WTC11 (cell line): ENCODE measurements around the gene ZNF860. TPM values are rescaled to one million over a fixed set of nuclear protein-coding genes. Genes with fewer than 3 reads are reported as not detected.
"Not testable (repeated sequence)": the region's sequence is repeated elsewhere in the genome, so short reads cannot be mapped to it uniquely, and the experiment has no call there.

Experiments
- ATAC-seq: fragments of 200-7000 bp; cut with Tn5 transposase; 2 replicates; pipeline ENCODE4 v1.10.0; 2021; ENCODE audit warnings: mild to moderate bottlenecking, moderate library complexity
- CTCF ChIA-PET: fragments of 300-600 bp; sonication (Branson Sonifier 250); formaldehyde crosslinking; loops from one replicate; lab custom pipeline; 2021; ENCODE audit warnings: antibody characterized with exemption; lab: Charles Lee
- POLR2A ChIA-PET: fragments of 350-600 bp; sonication (Branson Sonifier 250); formaldehyde crosslinking; loops from one replicate; lab custom pipeline; 2021; ENCODE audit warnings: antibody characterized with exemption; lab: Charles Lee
- DNase-seq: peaks from one replicate; pipeline ENCODE4 v3.0.0; 2021; ENCODE audit warnings: low spot score
- H3K27ac Mint-ChIP-seq: 2 replicates; pipeline ENCODE4 v1.8.0; 2021; ENCODE audit warnings: mixed read lengths
- H3K27me3 Mint-ChIP-seq: 2 replicates; pipeline ENCODE4 v1.8.0; 2021; ENCODE audit warnings: low read depth, mild to moderate bottlenecking, moderate library complexity, mixed read lengths
- H3K36me3 Mint-ChIP-seq: 2 replicates; pipeline ENCODE4 v1.8.0; 2021; ENCODE audit warnings: mixed read lengths
- H3K4me1 Mint-ChIP-seq: 2 replicates; pipeline ENCODE4 v1.8.0; 2022; ENCODE audit warnings: mixed read lengths
- H3K4me3 Mint-ChIP-seq: 2 replicates; pipeline ENCODE4 v1.8.0; 2021; ENCODE audit warnings: mild to moderate bottlenecking, moderate library complexity, mixed read lengths
- H3K9me3 Mint-ChIP-seq: 2 replicates; pipeline ENCODE4 v1.8.0; 2021; ENCODE audit warnings: mixed read lengths
- CTCF ChIP-seq: fragments of 200-600 bp; IDR thresholded peaks from 2 replicates; pipeline ENCODE4 v1.8.0; 2022; ENCODE audit warnings: antibody characterized with exemption
- IRF2 ChIP-seq: sonication (generic); formaldehyde crosslinking; IDR thresholded peaks from 2 replicates; pipeline ENCODE4 v1.8.0; 2022; ENCODE audit warnings: low read depth, missing genetic modification reagents, borderline replicate concordance
- NFATC4 ChIP-seq: fragments of 250-450 bp; sonication (Bioruptor Pico); IDR thresholded peaks from 2 replicates; pipeline ENCODE4 v1.9.0; 2021; ENCODE audit warnings: mild to moderate bottlenecking
- TCF7 ChIP-seq: sonication (generic); formaldehyde crosslinking; IDR thresholded peaks from 2 replicates; pipeline ENCODE4 v1.8.0; 2022; ENCODE audit warnings: mild to moderate bottlenecking, low read depth, missing genetic modification reagents, moderate library complexity
- total RNA-seq: library from RNA; stranded (reverse); gene quantifications from 3 replicates; pipeline ENCODE4 v1.2.3, GENCODE V29; 2021
- TF ChIP-seq, protein P1 (sequence below): sonication (generic); formaldehyde crosslinking; IDR thresholded peaks from 2 replicates; pipeline ENCODE4 v1.8.1; 2023; ENCODE audit warnings: mild to moderate bottlenecking, missing genetic modification reagents
- TF ChIP-seq, protein P2 (sequence below): sonication (generic); formaldehyde crosslinking; IDR thresholded peaks from 2 replicates; pipeline ENCODE4 v1.8.0; 2022; ENCODE audit warnings: mild to moderate bottlenecking, missing genetic modification reagents
- TF ChIP-seq, protein P3 (sequence below): sonication (generic); formaldehyde crosslinking; IDR thresholded peaks from 2 replicates; pipeline ENCODE4 v1.8.1; 2022; ENCODE audit warnings: low read depth, missing genetic modification reagents, borderline replicate concordance

ZNF860 gene
- total RNA-seq, 1 experiment from 2014 or later = 6.5 TPM

DNA sequence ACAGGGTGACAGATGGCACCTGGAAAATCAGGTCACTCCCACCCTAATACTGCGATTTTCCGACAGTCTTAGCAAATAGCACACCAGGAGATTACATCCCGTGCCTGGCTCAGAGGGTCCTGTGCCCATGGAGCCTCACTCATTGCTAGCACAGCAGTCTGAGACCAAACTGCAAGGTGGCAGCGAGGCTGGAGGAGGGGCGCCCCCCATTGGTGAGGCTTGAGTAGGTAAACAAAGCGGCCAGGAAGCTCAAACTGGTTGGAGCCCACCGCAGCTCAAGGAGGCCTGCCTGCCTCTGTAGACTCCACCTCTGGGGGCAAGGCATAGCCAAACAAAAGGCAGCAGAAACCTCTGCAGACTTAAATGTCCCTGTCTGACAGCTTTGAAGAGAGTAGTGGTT is 29.1 kb downstream of the ZNF860 start:
- H3K27me3 Mint-ChIP-seq, POLR2A ChIA-PET, H3K4me1 Mint-ChIP-seq, ATAC-seq, H3K4me3 Mint-ChIP-seq, H3K27ac Mint-ChIP-seq: not testable (repeated sequence)
- DNase-seq = peak; percentile 41
- Mint-ChIP-seq H3K9me3 (peaks cover 43% of the 10 kb centered on the region), H3K36me3 (peaks cover 28% of the 10 kb centered on the region)
- CTCF ChIA-PET = interaction anchor here (0.6 to 2.0 kb wide), 2 partner anchors 8 to 194 kb away, joined by 3 to 6 read pairs; no protein-coding TSS in a partner anchor

- POLR2A ChIA-PET, H3K4me3 Mint-ChIP-seq, DNase-seq, ATAC-seq, CTCF ChIA-PET, H3K27ac Mint-ChIP-seq, H3K27me3 Mint-ChIP-seq, H3K4me1 Mint-ChIP-seq: not testable (repeated sequence)
- Mint-ChIP-seq H3K36me3 (peaks cover 19% of the 10 kb centered on the region), H3K9me3 (peaks cover 36% of the 10 kb centered on the region)
Observed at GRCh38 chr3:32015638-32016037, 34.1 kb downstream of the ZNF860 start.

DNA sequence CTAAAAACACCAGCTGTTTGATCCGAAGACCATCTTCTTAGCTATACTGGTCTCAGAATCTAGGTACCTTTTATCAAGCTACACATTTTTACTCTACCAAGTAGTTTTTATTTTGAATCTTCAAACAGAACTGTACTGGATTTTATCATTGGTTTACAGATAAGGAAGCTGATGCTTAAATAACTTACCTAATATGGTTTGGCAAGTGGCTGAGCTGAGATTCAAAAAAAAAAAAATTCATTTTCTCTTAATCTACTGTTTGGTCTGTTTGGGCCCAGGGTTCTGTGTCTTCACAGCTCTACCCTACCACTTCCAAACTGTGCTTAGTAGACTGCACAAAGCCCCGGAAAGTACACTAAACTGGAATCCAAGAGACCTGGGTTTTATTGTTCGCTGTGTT is 35.7 kb downstream of the ZNF860 start:
- H3K9me3 Mint-ChIP-seq = peaks cover 25% of the 10 kb centered on the region
- ATAC-seq = no peak

DNA sequence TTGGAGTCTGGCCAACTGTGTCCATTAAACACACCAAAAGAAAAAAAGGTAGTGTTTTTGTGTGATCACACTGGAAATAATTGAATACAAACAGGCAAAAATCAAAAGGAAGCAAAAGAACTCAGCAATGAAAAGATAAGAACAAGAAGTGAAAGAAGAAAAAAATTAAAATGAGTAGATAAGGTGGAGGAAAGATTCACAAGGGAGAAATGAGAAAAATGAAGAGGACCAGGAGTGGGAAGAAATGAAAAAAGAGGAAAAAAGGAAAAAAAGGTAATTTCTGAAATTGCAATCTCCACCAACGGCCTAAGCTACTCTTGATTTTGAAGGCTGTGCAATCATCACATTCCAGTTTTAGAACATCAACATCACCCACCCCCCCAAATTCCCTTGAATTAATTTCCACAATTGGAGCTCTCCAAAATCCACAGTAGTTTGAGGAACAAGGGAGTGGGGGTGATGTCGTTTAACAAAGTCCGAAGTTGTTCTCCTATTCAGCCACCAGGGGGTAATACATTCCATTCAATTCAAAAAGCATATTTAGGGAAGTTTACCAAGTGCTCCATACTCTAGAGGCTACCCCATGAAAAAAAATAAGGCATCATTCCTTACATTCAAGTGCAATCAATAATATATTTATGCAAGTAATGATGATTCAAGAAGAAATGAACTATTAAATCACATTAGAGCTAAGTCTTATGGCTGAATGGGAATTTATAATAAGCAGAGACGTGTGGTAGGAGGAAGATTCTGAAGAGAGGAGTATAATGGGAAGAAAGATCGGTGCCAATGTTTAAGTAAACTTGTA is 37.4 kb downstream of the ZNF860 start:
- Mint-ChIP-seq H3K27me3 (no peaks in the 10 kb centered on the region; the same call in none of the 2 replicates), H3K36me3 (no peaks in the 10 kb centered on the region), H3K4me3 (no peak overlapping the region), H3K4me1 (peaks cover 6% of the 10 kb centered on the region), H3K27ac (no peak overlapping the region; the same call in 1 of the 2 replicates)
- POLR2A ChIA-PET = no interaction called here
- CTCF ChIA-PET = interaction anchor here (0.6 to 3.1 kb wide), 18 partner anchors 9 to 960 kb away, joined by 3 to 16 read pairs (median 4); partner anchors contain the start of genes OSBPL10 and ZNF860
- TF ChIP-seq CTCF = peak; percentile 77
- TF ChIP-seq IRF2 (CRISPR knock-in tag) = no peak
- TF ChIP-seq, protein P1, sequence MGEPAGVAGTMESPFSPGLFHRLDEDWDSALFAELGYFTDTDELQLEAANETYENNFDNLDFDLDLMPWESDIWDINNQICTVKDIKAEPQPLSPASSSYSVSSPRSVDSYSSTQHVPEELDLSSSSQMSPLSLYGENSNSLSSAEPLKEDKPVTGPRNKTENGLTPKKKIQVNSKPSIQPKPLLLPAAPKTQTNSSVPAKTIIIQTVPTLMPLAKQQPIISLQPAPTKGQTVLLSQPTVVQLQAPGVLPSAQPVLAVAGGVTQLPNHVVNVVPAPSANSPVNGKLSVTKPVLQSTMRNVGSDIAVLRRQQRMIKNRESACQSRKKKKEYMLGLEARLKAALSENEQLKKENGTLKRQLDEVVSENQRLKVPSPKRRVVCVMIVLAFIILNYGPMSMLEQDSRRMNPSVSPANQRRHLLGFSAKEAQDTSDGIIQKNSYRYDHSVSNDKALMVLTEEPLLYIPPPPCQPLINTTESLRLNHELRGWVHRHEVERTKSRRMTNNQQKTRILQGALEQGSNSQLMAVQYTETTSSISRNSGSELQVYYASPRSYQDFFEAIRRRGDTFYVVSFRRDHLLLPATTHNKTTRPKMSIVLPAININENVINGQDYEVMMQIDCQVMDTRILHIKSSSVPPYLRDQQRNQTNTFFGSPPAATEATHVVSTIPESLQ = no peak
- TF ChIP-seq, all 79 proteins: peak for 1
- ATAC-seq = peak; percentile 81
- DNase-seq = no peak
- H3K9me3 Mint-ChIP-seq = peaks cover 12% of the 10 kb centered on the region

More for the DNA sequence above, 35.7 kb downstream of the ZNF860 start:
- POLR2A ChIA-PET = no interaction called here
- no peak for DNase-seq
- Mint-ChIP-seq H3K4me1 (peaks cover 6% of the 10 kb centered on the region), H3K27ac (no peak overlapping the region), H3K36me3 (peaks cover 8% of the 10 kb centered on the region; the same call in 1 of the 2 replicates), H3K4me3 (no peak overlapping the region), H3K27me3 (peaks cover 4% of the 10 kb centered on the region)
- TF ChIP-seq, protein P2, sequence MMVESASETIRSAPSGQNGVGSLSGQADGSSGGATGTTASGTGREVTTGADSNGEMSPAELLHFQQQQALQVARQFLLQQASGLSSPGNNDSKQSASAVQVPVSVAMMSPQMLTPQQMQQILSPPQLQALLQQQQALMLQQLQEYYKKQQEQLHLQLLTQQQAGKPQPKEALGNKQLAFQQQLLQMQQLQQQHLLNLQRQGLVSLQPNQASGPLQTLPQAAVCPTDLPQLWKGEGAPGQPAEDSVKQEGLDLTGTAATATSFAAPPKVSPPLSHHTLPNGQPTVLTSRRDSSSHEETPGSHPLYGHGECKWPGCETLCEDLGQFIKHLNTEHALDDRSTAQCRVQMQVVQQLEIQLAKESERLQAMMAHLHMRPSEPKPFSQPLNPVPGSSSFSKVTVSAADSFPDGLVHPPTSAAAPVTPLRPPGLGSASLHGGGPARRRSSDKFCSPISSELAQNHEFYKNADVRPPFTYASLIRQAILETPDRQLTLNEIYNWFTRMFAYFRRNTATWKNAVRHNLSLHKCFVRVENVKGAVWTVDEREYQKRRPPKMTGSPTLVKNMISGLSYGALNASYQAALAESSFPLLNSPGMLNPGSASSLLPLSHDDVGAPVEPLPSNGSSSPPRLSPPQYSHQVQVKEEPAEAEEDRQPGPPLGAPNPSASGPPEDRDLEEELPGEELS (CRISPR knock-in tag) = no peak
- TF ChIP-seq, protein P3, sequence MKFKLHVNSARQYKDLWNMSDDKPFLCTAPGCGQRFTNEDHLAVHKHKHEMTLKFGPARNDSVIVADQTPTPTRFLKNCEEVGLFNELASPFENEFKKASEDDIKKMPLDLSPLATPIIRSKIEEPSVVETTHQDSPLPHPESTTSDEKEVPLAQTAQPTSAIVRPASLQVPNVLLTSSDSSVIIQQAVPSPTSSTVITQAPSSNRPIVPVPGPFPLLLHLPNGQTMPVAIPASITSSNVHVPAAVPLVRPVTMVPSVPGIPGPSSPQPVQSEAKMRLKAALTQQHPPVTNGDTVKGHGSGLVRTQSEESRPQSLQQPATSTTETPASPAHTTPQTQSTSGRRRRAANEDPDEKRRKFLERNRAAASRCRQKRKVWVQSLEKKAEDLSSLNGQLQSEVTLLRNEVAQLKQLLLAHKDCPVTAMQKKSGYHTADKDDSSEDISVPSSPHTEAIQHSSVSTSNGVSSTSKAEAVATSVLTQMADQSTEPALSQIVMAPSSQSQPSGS (CRISPR knock-in tag) = no peak
- TF ChIP-seq TCF7 (no peak), NFATC4 (CRISPR knock-in tag) (no peak)
- CTCF ChIA-PET = interaction anchor here (1.0 to 3.1 kb wide), 3 partner anchors 127 to 293 kb away, joined by 3 to 16 read pairs (median 14); no protein-coding TSS in a partner anchor
